ENCODE results near the gene CUL3.

Gene CUL3

GRCh38 chr2:224432003-224432579 is 153.1 kb downstream of the CUL3 start:
- H3K4me3 ChIP-seq (ENCODE audit: low read depth, low read length): no peak overlapping the region

GRCh38 chr2:224429441-224429810 is 155.7 kb downstream of the CUL3 start:
- H3K4me3 ChIP-seq (ENCODE audit: low read depth, low read length): no peak overlapping the region

- H3K4me3 ChIP-seq (ENCODE audit: low read depth, low read length): no peak overlapping the region
Measured at GRCh38 chr2:224428787-224429440, 156.2 kb downstream of the CUL3 start.

DNA sequence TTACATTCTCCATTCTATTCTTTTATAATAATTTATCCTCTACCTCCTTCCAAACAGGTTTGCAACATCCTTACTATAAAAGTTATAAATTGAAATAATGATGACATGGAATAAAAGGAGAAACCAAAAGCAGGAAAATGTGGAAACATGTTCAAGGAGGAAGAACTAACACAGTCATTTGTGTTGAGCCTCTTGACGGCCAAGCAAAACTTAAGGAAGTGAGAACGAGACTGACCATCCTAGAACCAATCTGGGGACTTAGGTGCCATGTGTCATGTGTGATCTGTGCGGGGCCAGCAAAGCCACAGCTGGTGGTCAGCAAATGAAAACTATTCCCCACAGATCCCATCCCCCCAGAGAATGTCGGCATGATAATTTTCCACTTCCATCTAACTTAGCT is 157.7 kb downstream of the CUL3 start:
- H3K4me3 ChIP-seq (ENCODE audit: low read depth, low read length): no peak overlapping the region

DNA sequence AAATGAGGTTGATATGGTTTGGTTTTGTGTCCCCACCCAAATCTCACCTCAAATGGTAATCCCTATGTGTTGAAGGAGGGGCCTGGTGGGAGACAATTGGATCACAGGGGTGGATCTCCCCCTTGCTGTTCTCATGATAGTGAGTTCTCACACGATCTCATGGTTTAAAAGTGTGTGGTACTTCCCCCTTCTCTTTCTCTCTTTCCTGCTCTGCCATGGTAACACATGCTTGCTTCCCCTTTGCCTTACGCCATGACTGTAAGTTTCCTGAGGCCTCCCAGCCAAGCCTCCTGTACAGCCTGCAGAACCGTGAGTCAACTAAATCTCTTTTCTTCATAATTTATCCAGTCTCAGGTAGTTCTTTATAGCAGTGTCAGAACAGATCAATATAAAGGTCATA is 158.5 kb downstream of the CUL3 start:
- no peak overlapping the region for H3K4me3 ChIP-seq (ENCODE audit: low read depth, low read length)

DNA sequence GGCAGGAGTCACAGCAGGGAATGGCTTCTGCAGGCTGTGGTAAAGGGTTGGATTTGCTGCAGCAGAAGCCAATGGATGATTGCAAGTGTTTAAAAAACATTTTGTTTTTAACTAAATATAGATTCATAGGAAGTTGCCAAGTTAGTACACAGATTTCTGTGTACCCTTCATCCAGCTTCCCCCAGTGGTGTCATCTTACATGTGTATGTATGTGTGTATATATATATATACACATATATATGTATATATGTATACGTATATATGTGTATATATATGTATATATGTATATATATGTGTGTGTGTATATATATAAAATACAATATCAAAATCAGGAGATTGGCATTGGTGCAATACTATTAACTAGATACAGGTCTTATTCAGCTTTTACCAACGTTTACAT is 164.1 kb downstream of the CUL3 start:
- no peak overlapping the region for H3K4me3 ChIP-seq (ENCODE audit: low read depth, low read length)
